Measurements from ENCODE around the gene CCDC190. TPM values are rescaled to one million over a fixed set of nuclear protein-coding genes. Genes with fewer than 3 reads are reported as not detected.

Gene CCDC190
- total and polyA plus RNA-seq, 2 of the 13 experiments (the other 11 are each of a cell fraction or from before 2014, with no cell fraction given): not detected

DNA sequence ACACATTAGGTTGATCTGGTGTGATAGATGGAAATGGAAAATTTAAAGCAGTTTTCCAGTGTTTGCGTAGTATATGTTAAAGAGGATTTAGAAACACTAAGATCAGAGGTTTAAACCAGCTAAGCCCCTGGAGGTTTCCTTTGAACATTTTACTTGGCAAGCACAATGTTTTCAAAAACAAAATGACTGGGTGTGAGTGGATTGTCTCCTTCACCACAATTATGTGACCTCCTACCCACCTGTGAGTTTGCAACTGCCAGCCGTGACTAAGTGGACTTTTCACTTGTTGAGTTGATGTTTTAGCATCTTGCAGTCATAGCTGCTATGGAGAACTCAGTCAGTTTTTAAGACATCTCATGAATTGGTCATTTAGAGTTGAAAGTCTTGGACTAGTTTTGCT is 4.7 kb downstream of the CCDC190 start (continued):
- TF ChIP-seq, protein P1, sequence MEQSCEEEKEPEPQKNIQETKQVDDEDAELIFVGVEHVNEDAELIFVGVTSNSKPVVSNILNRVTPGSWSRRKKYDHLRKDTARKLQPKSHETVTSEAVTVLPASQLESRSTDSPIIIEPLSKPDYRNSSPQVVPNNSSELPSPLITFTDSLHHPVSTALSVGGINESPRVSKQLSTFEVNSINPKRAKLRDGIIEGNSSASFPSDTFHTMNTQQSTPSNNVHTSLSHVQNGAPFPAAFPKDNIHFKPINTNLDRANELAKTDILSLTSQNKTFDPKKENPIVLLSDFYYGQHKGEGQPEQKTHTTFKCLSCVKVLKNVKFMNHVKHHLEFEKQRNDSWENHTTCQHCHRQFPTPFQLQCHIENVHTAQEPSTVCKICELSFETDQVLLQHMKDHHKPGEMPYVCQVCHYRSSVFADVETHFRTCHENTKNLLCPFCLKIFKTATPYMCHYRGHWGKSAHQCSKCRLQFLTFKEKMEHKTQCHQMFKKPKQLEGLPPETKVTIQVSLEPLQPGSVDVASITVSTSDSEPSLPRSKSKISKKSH (CRISPR knock-in tag; IDR thresholded peaks at IDR 0.05; ENCODE audit: borderline replicate concordance): no peak

DNA sequence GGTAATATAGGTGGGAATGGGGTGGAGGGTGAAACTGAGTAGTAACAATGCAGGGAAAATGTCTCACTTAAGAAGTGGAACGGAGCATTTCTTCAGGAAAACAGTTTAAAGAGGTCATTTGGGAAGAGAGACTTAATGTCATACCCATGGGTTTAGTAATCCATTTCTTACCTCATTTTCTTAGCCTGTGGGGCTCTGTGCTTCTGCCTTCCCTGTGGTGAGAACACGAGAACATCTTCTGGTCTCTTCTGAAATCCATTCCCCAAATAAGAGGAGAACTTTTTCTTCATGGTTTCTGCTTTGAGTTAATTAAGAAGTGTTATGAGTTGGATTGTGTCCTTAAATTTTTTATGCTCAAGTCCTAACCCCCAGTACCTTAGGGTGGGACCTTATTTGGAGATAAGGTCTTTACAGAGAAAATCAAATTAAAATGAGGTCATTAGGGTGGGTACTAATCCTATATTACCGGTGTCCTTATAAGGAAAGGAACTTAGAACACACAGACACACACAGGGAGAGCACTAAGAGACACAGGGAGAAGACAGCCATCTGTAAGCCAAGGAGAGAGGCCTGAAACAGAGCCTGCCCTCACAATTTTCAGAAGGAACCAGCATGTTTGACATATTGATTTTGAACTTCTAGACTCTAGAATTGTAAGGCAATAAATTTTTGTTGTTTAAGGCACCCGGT is 5.4 kb downstream of the CCDC190 start:
- no peak for ATAC-seq
- Histone ChIP-seq H3K27me3 (ENCODE audit: control insufficient read depth in 1 of 2, insufficient read depth in 2 of 2, low read length in 2 of 2) (peaks cover 0 to 12% of the 10 kb centered on the region in 2 experiments; a peak in 2 of 5 replicates), H3K27ac (ENCODE audit: extremely low read length, insufficient read depth, low read length) (no peak overlapping the region), H3K4me1 (ENCODE audit: insufficient read depth, low read length) (no peaks in the 10 kb centered on the region), H4K20me1 (ENCODE audit: insufficient read depth, low read length) (no peaks in the 10 kb centered on the region), H3K4me2 (ENCODE audit: low read depth, low read length) (no peak overlapping the region), H3K9ac (ENCODE audit: insufficient read depth, low read depth, low read length) (no peak overlapping the region), H2AFZ (ENCODE audit: low read length) (no peak overlapping the region), H3K79me2 (ENCODE audit: insufficient read depth, low read length) (no peaks in the 10 kb centered on the region), H3K36me3 (replicated peaks in 1 of 2; ENCODE audit: control insufficient read depth in 1 of 2, insufficient read depth in 2 of 2, low read length in 2 of 2) (no peaks in the 10 kb centered on the region), H3K4me3 (replicated peaks in 1 of 3; ENCODE audit: insufficient read depth in 1 of 3, low read depth in 2 of 3, low read length in 3 of 3) (no peak overlapping the region), H3K9me3 (ENCODE audit: low read length) (no peaks in the 10 kb centered on the region)
- ChIA-PET POLR2A (no interaction called here), CTCF (ENCODE audit: low intra/inter-chr PET ratio, low total read pairs) (no interaction called here)
- no TSS peak for BruUV-seq (replicated peaks)
- in situ Hi-C loops (cut with HindIII; ENCODE audit: extremely low pct_ligation_motif_present, low pct_unique_long_range_greater_than_20kb): no loop called here
- no peak for DNase-seq (ENCODE audit: low spot score)
- WGBS (ENCODE audit: low lambda C conversion rate): 34% methylated on average over 4 of the region's 4 CpGs
- intact Hi-C loops (cut with micrococcal nuclease; ENCODE audit: unreplicated experiment): loop anchor here (2.0 kb wide), 1 partner anchor 319 kb away; no protein-coding TSS in a partner anchor
- FAIRE-seq: no peak
- TF ChIP-seq, protein P2, sequence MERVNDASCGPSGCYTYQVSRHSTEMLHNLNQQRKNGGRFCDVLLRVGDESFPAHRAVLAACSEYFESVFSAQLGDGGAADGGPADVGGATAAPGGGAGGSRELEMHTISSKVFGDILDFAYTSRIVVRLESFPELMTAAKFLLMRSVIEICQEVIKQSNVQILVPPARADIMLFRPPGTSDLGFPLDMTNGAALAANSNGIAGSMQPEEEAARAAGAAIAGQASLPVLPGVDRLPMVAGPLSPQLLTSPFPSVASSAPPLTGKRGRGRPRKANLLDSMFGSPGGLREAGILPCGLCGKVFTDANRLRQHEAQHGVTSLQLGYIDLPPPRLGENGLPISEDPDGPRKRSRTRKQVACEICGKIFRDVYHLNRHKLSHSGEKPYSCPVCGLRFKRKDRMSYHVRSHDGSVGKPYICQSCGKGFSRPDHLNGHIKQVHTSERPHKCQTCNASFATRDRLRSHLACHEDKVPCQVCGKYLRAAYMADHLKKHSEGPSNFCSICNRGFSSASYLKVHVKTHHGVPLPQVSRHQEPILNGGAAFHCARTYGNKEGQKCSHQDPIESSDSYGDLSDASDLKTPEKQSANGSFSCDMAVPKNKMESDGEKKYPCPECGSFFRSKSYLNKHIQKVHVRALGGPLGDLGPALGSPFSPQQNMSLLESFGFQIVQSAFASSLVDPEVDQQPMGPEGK (CRISPR knock-in tag; IDR thresholded peaks at IDR 0.05): no peak
- TF ChIP-seq ZNF589 (CRISPR knock-in tag; conservative IDR thresholded peaks at IDR 0.05) (no peak), ZNF83 (CRISPR knock-in tag; IDR thresholded peaks at IDR 0.05; ENCODE audit: borderline replicate concordance) (no peak), RXRA (CRISPR knock-in tag; IDR thresholded peaks at IDR 0.05) (no peak), ZNF557 (CRISPR knock-in tag; IDR thresholded peaks at IDR 0.05) (no peak), CEBPG (CRISPR knock-in tag; IDR thresholded peaks at IDR 0.05) (no peak), HOXA3 (CRISPR knock-in tag; IDR thresholded peaks at IDR 0.05) (no peak), TBX2 (CRISPR knock-in tag; IDR thresholded peaks at IDR 0.05; ENCODE audit: borderline replicate concordance) (no peak), ZMAT3 (CRISPR knock-in tag; conservative IDR thresholded peaks at IDR 0.05) (no peak), ZNF629 (CRISPR knock-in tag; conservative IDR thresholded peaks at IDR 0.05) (no peak), ZNF552 (CRISPR knock-in tag; IDR thresholded peaks at IDR 0.05; ENCODE audit: borderline replicate concordance) (no peak)
- TF ChIP-seq, protein P3, sequence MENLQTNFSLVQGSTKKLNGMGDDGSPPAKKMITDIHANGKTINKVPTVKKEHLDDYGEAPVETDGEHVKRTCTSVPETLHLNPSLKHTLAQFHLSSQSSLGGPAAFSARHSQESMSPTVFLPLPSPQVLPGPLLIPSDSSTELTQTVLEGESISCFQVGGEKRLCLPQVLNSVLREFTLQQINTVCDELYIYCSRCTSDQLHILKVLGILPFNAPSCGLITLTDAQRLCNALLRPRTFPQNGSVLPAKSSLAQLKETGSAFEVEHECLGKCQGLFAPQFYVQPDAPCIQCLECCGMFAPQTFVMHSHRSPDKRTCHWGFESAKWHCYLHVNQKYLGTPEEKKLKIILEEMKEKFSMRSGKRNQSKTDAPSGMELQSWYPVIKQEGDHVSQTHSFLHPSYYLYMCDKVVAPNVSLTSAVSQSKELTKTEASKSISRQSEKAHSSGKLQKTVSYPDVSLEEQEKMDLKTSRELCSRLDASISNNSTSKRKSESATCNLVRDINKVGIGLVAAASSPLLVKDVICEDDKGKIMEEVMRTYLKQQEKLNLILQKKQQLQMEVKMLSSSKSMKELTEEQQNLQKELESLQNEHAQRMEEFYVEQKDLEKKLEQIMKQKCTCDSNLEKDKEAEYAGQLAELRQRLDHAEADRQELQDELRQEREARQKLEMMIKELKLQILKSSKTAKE (CRISPR knock-in tag; IDR thresholded peaks at IDR 0.05; ENCODE audit: borderline replicate concordance): no peak
- TF ChIP-seq, protein P4, sequence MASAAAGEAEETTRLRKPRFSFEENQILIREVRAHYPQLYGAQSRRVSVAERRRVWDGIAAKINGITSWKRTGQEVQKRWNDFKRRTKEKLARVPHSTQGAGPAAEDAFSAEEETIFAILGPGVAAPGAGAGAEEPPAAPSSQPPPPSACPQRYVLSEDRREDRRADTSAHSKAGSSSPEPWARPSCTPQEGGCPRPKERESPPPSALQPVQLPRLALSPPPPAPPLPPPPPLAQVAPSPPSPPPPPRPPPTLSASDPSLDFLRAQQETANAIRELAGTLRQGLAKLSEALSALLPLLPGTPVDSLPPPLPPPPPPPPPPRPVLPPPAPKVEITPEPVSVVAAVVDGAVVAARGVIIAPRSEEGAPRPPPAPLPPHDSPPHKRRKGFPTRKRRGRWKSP (CRISPR knock-in tag; IDR thresholded peaks at IDR 0.05): no peak
